A549 (cell line): ENCODE data around the gene SLC6A12. TPM values are rescaled to one million over a fixed set of nuclear protein-coding genes. Genes with fewer than 3 reads are reported as not detected.

ENCODE experiments used
- ATAC-seq, 2 experiments: fragments of 200-7000 bp in 1 of 2; fragments of >200 bp in 1 of 2; cut with Nextera tagmentation in 1 of 2; cut with Tn5 transposase in 1 of 2; 3 replicates each; pipeline versions ENCODE4 v1.8.0 to v1.9.1; 2018 to 2020; ENCODE audit warnings: mild to moderate bottlenecking in 1 of 2, moderate library complexity in 1 of 2
- CTCF ChIA-PET: fragments of 300-600 bp; sonication (Branson Sonifier 250); formaldehyde crosslinking; extraction: SDS; loops from one replicate; lab custom pipeline; 2021; ENCODE audit warnings: antibody characterized with exemption, inconsistent platforms; lab: Yijun Ruan, JAX
- POLR2A ChIA-PET: fragments of 350-600 bp; formaldehyde crosslinking; extraction: SDS; loops from one replicate; lab custom pipeline; 2021; ENCODE audit warnings: antibody characterized with exemption, inconsistent platforms; lab: Yijun Ruan, JAX
- DNase-seq, 2 experiments: peaks; one replicate each; pipeline versions ENCODE4 v3.0.0 to v3.0.0-alpha.2; 2011 to 2016; ENCODE audit warnings: low read depth in 1 of 2, low spot score in 1 of 2
- FAIRE-seq: peaks from 2 replicates; lab custom pipeline; 2011; peaks lifted over from hg19 to GRCh38; lab: Jason Lieb, UNC
- H3K27ac ChIP-seq, 2 experiments: fragments of >200 bp; sonication (Bioruptor Twin); formaldehyde crosslinking; 3 replicates each; pipeline ENCODE4 v1.5.1; 2016 to 2017
- H3K4me1 ChIP-seq: fragments of >200 bp; sonication (Bioruptor Twin); formaldehyde crosslinking; 3 replicates; pipeline ENCODE4 v1.6.1; 2016
- H3K4me2 ChIP-seq: fragments of >200 bp; sonication (Bioruptor Twin); formaldehyde crosslinking; 3 replicates; pipeline ENCODE4 v1.6.1; 2016
- H3K4me3 ChIP-seq: fragments of >200 bp; sonication (Bioruptor Twin); formaldehyde crosslinking; 3 replicates; pipeline ENCODE4 v1.5.1; 2016
- H3K9me3 ChIP-seq: fragments of >200 bp; sonication (Bioruptor Twin); formaldehyde crosslinking; 3 replicates; pipeline ENCODE4 v1.6.1; 2016
- EP300 ChIP-seq, 2 experiments: fragments of >200 bp; sonication (Bioruptor Twin); formaldehyde crosslinking; IDR thresholded peaks; 2 replicates in 1 of 2; 3 replicates in 1 of 2; pipeline ENCODE4 v1.6.1; 2016 to 2017
- ESRRA ChIP-seq: fragments of 150-350 bp; IDR thresholded peaks from 2 replicates; pipeline ENCODE4 v1.6.1; 2014; ENCODE audit warnings: mild to moderate bottlenecking, low read length, borderline replicate concordance
- FOSB ChIP-seq: fragments of 250-450 bp; sonication (Bioruptor Pico); IDR thresholded peaks from 2 replicates; pipeline ENCODE4 v1.5.0; 2020; ENCODE audit warnings: mild to moderate bottlenecking, moderate library complexity
- HOXB5 ChIP-seq: fragments of 250-450 bp; sonication (Bioruptor Pico); IDR thresholded peaks from 2 replicates; pipeline ENCODE4 v1.5.0; 2020; ENCODE audit warnings: mild to moderate bottlenecking, moderate library complexity
- MAFK ChIP-seq: fragments of 450-650 bp; IDR thresholded peaks from 2 replicates; pipeline ENCODE4 v1.6.1; 2014; ENCODE audit not compliant: partially characterized antibody
- NPAS2 ChIP-seq: fragments of 250-450 bp; sonication (Bioruptor Pico); IDR thresholded peaks from 2 replicates; pipeline ENCODE4 v1.8.0; 2022; ENCODE audit warnings: mild to moderate bottlenecking, moderate library complexity, borderline replicate concordance
- WGBS: methylation state at CpG from one replicate; pipeline ENCODE4 v1.1.6; 2017; ENCODE audit errors: missing lambda C conversion rate; 5-methylcytosine and 5-hydroxymethylcytosine counted together
- polyA plus RNA-seq, 4 experiments: library from polyadenylated mRNA; depleted of rRNA in 3 of 4; stranded (reverse); fragments of >200 nt; fragmentation: RNase III in 1 of 4; extraction: RNeasy Plus Mini Kit Qiagen cat#74134 plus additional on column Dnase treatment in 1 of 4; gene quantifications; 2 replicates in 3 of 4; 3 replicates in 1 of 4; pipeline ENCODE4 v1.2.3, GENCODE V29; 2011 to 2017
- TF ChIP-seq, protein P1 (sequence below): fragments of 200-600 bp; sonication (generic); IDR thresholded peaks from 2 replicates; pipeline ENCODE4 v1.6.1; 2016; ENCODE audit warnings: antibody characterized with exemption, mild to moderate bottlenecking, moderate library complexity
- TF ChIP-seq, protein P2 (sequence below): fragments of 250-450 bp; sonication (Bioruptor Pico); IDR thresholded peaks from 2 replicates; pipeline ENCODE4 v1.5.0; 2020; ENCODE audit warnings: low read depth, mild to moderate bottlenecking, moderate library complexity
- TF ChIP-seq, protein P3 (sequence below): fragments of 250-450 bp; sonication (Bioruptor Pico); IDR thresholded peaks from 2 replicates; pipeline ENCODE4 v1.5.0; 2021; ENCODE audit warnings: mild to moderate bottlenecking, moderate library complexity, borderline replicate concordance
- TF ChIP-seq, protein P4 (sequence below): IDR thresholded peaks from 2 replicates; pipeline ENCODE4 v1.6.1; 2012

Gene SLC6A12
- polyA plus RNA-seq, 2 of the 4 experiments (the other 2 are of a cell fraction) = 0.78 to 4.4 TPM

DNA sequence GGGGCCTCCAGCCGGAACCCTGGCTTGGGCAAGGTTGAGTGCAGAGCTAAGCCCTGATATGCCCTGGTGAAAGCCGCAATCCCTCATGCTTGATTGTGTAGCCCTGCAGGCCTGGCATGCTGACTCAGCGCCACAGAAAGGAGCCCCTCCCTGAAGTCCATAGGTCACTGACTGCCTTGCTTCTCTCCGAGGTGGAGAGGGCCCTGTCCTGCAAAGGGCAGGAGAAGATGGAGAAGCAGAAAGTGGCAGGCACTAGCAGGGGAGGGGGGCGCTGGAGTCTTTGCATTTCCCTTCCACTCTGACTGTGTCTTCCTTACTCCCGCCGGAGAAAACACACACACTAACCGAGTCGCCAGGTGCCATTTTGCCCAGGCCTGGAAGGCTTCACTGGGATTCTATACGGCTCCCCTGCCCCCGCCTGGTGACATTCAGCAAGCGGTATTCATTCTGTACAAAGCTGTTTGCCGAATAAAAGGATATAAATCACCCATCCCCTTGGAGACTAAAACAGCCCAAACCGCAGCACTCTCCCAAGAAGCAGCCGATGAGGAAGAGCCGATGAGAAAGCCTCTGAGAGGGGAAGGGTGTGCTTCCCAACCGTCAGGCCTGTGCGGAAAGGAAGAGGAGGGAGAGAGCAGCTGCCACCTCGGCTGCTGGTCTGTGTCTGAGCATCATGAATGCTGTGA lies 69.8 kb downstream of the SLC6A12 start:
- POLR2A ChIA-PET = no interaction called here
- ATAC-seq = 0 out of 6 replicates have a peak, but pooled peaks of 1 of the 2 experiments have one; percentile 19
- CTCF ChIA-PET = interaction anchor here (1.1 to 2.0 kb wide), 2 partner anchors 9 to 25 kb away, joined by 3 to 14 read pairs; no protein-coding TSS in a partner anchor

DNA sequence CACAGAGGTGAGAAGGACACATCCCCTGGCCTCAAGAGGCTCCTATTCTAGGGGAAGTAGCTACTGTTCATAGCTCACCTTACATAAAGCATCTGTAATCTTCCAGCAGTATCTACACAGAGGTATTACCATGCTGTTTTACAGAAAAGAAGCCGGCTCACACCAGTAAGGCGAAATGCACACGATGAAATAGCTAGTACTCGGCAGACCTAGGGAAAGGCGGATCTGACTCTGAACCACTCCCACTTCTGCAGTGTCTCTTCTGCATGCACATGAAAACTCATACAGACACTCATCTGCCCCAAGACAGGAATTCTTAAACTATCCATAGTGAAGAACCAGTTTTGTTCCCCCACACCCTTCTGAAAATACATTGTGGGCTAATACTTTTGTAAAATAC lies 73.8 kb downstream of the SLC6A12 start:
- ATAC-seq = 0 out of 6 replicates have a peak, but pooled peaks of 1 of the 2 experiments have one; percentile 9
- WGBS = 49% methylated on average over 5 of the region's 5 CpGs
- POLR2A ChIA-PET = no interaction called here
- Histone ChIP-seq H3K4me3 (no peak overlapping the region), H3K27ac (no peak overlapping the region), H3K4me1 (no peaks in the 10 kb centered on the region), H3K4me2 (no peak overlapping the region), H3K9me3 (no peaks in the 10 kb centered on the region)
- TF ChIP-seq, protein P1, sequence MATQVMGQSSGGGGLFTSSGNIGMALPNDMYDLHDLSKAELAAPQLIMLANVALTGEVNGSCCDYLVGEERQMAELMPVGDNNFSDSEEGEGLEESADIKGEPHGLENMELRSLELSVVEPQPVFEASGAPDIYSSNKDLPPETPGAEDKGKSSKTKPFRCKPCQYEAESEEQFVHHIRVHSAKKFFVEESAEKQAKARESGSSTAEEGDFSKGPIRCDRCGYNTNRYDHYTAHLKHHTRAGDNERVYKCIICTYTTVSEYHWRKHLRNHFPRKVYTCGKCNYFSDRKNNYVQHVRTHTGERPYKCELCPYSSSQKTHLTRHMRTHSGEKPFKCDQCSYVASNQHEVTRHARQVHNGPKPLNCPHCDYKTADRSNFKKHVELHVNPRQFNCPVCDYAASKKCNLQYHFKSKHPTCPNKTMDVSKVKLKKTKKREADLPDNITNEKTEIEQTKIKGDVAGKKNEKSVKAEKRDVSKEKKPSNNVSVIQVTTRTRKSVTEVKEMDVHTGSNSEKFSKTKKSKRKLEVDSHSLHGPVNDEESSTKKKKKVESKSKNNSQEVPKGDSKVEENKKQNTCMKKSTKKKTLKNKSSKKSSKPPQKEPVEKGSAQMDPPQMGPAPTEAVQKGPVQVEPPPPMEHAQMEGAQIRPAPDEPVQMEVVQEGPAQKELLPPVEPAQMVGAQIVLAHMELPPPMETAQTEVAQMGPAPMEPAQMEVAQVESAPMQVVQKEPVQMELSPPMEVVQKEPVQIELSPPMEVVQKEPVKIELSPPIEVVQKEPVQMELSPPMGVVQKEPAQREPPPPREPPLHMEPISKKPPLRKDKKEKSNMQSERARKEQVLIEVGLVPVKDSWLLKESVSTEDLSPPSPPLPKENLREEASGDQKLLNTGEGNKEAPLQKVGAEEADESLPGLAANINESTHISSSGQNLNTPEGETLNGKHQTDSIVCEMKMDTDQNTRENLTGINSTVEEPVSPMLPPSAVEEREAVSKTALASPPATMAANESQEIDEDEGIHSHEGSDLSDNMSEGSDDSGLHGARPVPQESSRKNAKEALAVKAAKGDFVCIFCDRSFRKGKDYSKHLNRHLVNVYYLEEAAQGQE = no peak
- TF ChIP-seq, protein P2, sequence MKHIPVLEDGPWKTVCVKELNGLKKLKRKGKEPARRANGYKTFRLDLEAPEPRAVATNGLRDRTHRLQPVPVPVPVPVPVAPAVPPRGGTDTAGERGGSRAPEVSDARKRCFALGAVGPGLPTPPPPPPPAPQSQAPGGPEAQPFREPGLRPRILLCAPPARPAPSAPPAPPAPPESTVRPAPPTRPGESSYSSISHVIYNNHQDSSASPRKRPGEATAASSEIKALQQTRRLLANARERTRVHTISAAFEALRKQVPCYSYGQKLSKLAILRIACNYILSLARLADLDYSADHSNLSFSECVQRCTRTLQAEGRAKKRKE (CRISPR knock-in tag) = no peak
- TF ChIP-seq HOXB5 (CRISPR knock-in tag) (no peak), EP300 (IDR thresholded peaks at IDR 0.05) (no peak), FOSB (CRISPR knock-in tag) (no peak), NPAS2 (no peak)
- TF ChIP-seq, protein P3, sequence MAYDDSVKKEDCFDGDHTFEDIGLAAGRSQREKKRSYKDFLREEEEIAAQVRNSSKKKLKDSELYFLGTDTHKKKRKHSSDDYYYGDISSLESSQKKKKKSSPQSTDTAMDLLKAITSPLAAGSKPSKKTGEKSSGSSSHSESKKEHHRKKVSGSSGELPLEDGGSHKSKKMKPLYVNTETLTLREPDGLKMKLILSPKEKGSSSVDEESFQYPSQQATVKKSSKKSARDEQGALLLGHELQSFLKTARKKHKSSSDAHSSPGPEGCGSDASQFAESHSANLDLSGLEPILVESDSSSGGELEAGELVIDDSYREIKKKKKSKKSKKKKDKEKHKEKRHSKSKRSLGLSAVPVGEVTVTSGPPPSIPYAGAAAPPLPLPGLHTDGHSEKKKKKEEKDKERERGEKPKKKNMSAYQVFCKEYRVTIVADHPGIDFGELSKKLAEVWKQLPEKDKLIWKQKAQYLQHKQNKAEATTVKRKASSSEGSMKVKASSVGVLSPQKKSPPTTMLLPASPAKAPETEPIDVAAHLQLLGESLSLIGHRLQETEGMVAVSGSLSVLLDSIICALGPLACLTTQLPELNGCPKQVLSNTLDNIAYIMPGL (CRISPR knock-in tag) = no peak
- TF ChIP-seq, protein P4, sequence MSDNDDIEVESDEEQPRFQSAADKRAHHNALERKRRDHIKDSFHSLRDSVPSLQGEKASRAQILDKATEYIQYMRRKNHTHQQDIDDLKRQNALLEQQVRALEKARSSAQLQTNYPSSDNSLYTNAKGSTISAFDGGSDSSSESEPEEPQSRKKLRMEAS = no peak
- CTCF ChIA-PET = interaction anchor here (1.1 to 3.9 kb wide), 2 partner anchors 13 to 80 kb away, joined by 3 to 22 read pairs; no protein-coding TSS in a partner anchor
- DNase-seq = no peak
- no peak for FAIRE-seq

More for the DNA sequence above, 69.8 kb downstream of the SLC6A12 start:
- H3K4me2 ChIP-seq = no peak overlapping the region
- DNase-seq (no peak), FAIRE-seq (no peak)
- 78% methylated on average over 19 of the region's 19 CpGs for WGBS
- no peaks in the 10 kb centered on the region for H3K4me1 ChIP-seq
- TF ChIP-seq ESRRA (no peak), MAFK (peak; percentile 91)
- TF ChIP-seq, all 56 proteins: peak for 1
- Histone ChIP-seq H3K4me3 (no peak overlapping the region), H3K9me3 (no peaks in the 10 kb centered on the region), H3K27ac (no peak overlapping the region)

Other genes with a start within 250 kb of the SLC6A12 start
- gene IQSEC3, start 147.4 kb downstream of the SLC6A12 start, polyA plus RNA-seq (2011; rRNA removed) = not detected in 2 replicates
- not detected in 3 replicates for gene IQSEC3, start 147.4 kb downstream of the SLC6A12 start, polyA plus RNA-seq (2017; fragmentation: RNase III; extraction: RNeasy Plus Mini Kit Qiagen cat#74134 plus additional on column Dnase treatment)
- gene SLC6A13, start 48.7 kb upstream of the SLC6A12 start, polyA plus RNA-seq (2011; rRNA removed) = 0.22 and 0.43 TPM in 2 replicates
- gene SLC6A13, start 48.7 kb upstream of the SLC6A12 start, polyA plus RNA-seq (2017; fragmentation: RNase III; extraction: RNeasy Plus Mini Kit Qiagen cat#74134 plus additional on column Dnase treatment) = 0.20 to 0.61 TPM (median 0.49 TPM) in 3 replicates
- gene KDM5A, start 175.2 kb upstream of the SLC6A12 start, polyA plus RNA-seq (2011; rRNA removed) = 42.6 and 45.0 TPM in 2 replicates
- 17.5 to 22.5 TPM (median 18.8 TPM) in 3 replicates for gene KDM5A, start 175.2 kb upstream of the SLC6A12 start, polyA plus RNA-seq (2017; fragmentation: RNase III; extraction: RNeasy Plus Mini Kit Qiagen cat#74134 plus additional on column Dnase treatment)
- 15.6 and 23.1 TPM in 2 replicates for gene CCDC77, start 187.5 kb upstream of the SLC6A12 start, polyA plus RNA-seq (2011; rRNA removed)
- 15.4 to 16.4 TPM (median 16.3 TPM) in 3 replicates for gene CCDC77, start 187.5 kb upstream of the SLC6A12 start, polyA plus RNA-seq (2017; fragmentation: RNase III; extraction: RNeasy Plus Mini Kit Qiagen cat#74134 plus additional on column Dnase treatment)
- gene B4GALNT3, start 245.8 kb upstream of the SLC6A12 start, polyA plus RNA-seq (2011; rRNA removed) = 0.53 and 0.79 TPM in 2 replicates
- gene B4GALNT3, start 245.8 kb upstream of the SLC6A12 start, polyA plus RNA-seq (2017; fragmentation: RNase III; extraction: RNeasy Plus Mini Kit Qiagen cat#74134 plus additional on column Dnase treatment) = 0.26 to 0.43 TPM (median 0.28 TPM) in 3 replicates